Psoas muscle (tissue), 8 donors: ENCODE results near the gene WDR75. TPM values are rescaled to one million over a fixed set of nuclear protein-coding genes. Genes with fewer than 3 reads are reported as not detected.

Source experiments
- ATAC-seq, 4 donors: fragments of 200-7000 bp; cut with Tn5 transposase; one replicate each; pipeline ENCODE4 v1.9.1; 2020; ENCODE audit warnings: moderate library complexity in 3 of 4, mild to moderate bottlenecking in 2 of 4
- DNase-seq, 2 donors: peaks; one replicate each; pipeline ENCODE4 v3.0.0-alpha.2; 2020
- H3K27ac ChIP-seq: fragments of 200-600 bp; one replicate; pipeline ENCODE4 v1.8.0; 2022
- H3K27me3 ChIP-seq, 3 donors: fragments of 200-600 bp in 1 of 3; one replicate each; pipeline versions ENCODE4 v1.6.1 to v1.8.0; 2013 to 2022; ENCODE audit warnings: low read length in 2 of 3, mild to moderate bottlenecking in 2 of 3, moderate library complexity in 1 of 3; ENCODE audit not compliant: insufficient read depth in 3 of 3
- H3K36me3 ChIP-seq, 2 donors: fragments of 200-600 bp in 1 of 2; one replicate each; pipeline versions ENCODE4 v1.6.1 to v1.8.0; 2013 to 2022; ENCODE audit warnings: low read depth in 1 of 2, mild to moderate bottlenecking in 1 of 2, moderate library complexity in 1 of 2; ENCODE audit not compliant: insufficient read depth in 1 of 2
- H3K4me1 ChIP-seq: fragments of 200-600 bp; one replicate; pipeline ENCODE4 v1.8.0; 2022
- H3K4me3 ChIP-seq: fragments of 200-600 bp; one replicate; pipeline ENCODE4 v1.8.0; 2022; ENCODE audit warnings: mild to moderate bottlenecking
- H3K9me3 ChIP-seq: fragments of 200-600 bp; one replicate; pipeline ENCODE4 v1.8.0; 2022
- WGBS, 3 donors: extraction: QIAGEN DNeasy Blood & Tissue Kit; methylation state at CpG; one replicate each; pipeline versions ENCODE4 v1.1.6 to v1.1.7; 2013; 5-methylcytosine and 5-hydroxymethylcytosine counted together
- intact Hi-C, 2 donors: fragments of 100-400 bp; cut with DNase I; formaldehyde crosslinking; loops; one replicate each; pipeline versions ENCODE4 v1.11.0 to v1.14.2; 2022
- polyA plus RNA-seq, 3 donors: library from polyadenylated mRNA; stranded (reverse); fragments of 200-250 nt; gene quantifications; one replicate each; pipeline ENCODE4 v1.2.3, GENCODE V29; 2013
- total RNA-seq, 4 donors: library from RNA; stranded (reverse); fragmentation: NEBNext Ultra II Directional in 2 of 4; extraction: Animal tissue kit (Norgen Biotek cat#: 25700) in 2 of 4; gene quantifications; one replicate each; pipeline versions ENCODE4 v1.2.1 to v1.2.4, GENCODE V29; 2021 to 2023
- TF ChIP-seq, protein P1 (sequence below): fragments of 200-600 bp; IDR thresholded peaks from one replicate; pipeline ENCODE4 v1.8.0; 2022; ENCODE audit warnings: antibody characterized with exemption
- donor health status: healthy with polysubstance abuse.
- donor health status: DM: no; HTN: no; CAD: no; lungs with moderate emphysema.
- donor health status: Bipolar disorder and iron deficiency.
- donor health status: healthy.
- donor health status: DM: yes; HTN: yes; CAD: no.
- donor health status: DM: no; HTN: no; CAD: no.
- donor health status: DM: no; HTN: no; CAD: no.
- donor health status: DM: yes; HTN: yes; CAD: no.

The WDR75 gene
- total and polyA plus RNA-seq, 7 donors, result 9.2 to 20.3 (median 17.4) TPM

DNA sequence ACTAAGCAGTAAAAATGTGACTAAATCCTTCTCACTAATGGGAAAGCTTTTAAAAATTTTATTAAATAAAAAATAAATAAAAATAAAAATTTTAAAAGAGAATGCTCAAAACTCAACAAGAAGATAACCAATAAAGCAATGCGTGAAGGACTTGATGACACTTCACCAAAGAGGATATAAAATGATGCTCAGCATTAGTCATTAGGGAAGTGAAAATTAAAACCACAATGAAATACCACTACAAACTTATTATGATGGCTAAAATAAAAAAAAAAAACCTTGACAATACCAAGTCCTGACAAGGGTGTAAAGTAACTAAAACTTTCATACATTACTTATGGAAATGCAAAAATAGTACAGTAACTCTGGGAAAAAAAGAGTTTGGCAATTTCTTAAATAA is 3.3 kb upstream of the WDR75 start:
- Histone ChIP-seq H3K4me3 (no peak overlapping the region), H3K27me3 (no peaks in the 10 kb centered on the region), H3K9me3 (no peaks in the 10 kb centered on the region), H3K27ac (no peak overlapping the region), H3K36me3 (no peaks in the 10 kb centered on the region), H3K4me1 (peaks cover 10% of the 10 kb centered on the region)
- DNase-seq (no peak), ATAC-seq (no peak)
- 73 to 76% (median 76%) methylated on average over 1 of the region's 1 CpG for WGBS, 3 donors
- TF ChIP-seq, protein P1, sequence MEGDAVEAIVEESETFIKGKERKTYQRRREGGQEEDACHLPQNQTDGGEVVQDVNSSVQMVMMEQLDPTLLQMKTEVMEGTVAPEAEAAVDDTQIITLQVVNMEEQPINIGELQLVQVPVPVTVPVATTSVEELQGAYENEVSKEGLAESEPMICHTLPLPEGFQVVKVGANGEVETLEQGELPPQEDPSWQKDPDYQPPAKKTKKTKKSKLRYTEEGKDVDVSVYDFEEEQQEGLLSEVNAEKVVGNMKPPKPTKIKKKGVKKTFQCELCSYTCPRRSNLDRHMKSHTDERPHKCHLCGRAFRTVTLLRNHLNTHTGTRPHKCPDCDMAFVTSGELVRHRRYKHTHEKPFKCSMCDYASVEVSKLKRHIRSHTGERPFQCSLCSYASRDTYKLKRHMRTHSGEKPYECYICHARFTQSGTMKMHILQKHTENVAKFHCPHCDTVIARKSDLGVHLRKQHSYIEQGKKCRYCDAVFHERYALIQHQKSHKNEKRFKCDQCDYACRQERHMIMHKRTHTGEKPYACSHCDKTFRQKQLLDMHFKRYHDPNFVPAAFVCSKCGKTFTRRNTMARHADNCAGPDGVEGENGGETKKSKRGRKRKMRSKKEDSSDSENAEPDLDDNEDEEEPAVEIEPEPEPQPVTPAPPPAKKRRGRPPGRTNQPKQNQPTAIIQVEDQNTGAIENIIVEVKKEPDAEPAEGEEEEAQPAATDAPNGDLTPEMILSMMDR, result no peak
- intact Hi-C loops, result no loop called here

- Histone ChIP-seq H3K4me1 (peaks cover 10% of the 10 kb centered on the region), H3K36me3 (no peaks in the 10 kb centered on the region), H3K9me3 (no peaks in the 10 kb centered on the region), H3K27ac (no peak overlapping the region), H3K4me3 (no peak overlapping the region), H3K27me3 (no peaks in the 10 kb centered on the region)
- DNase-seq, result no peak
- TF ChIP-seq, protein P1, result no peak
- 70 to 81% (median 76%) methylated on average over 1 of the region's 1 CpG for WGBS, 3 donors
- intact Hi-C loops, result no loop called here
- ATAC-seq, result no peak
These were observed 1.9 kb upstream of the WDR75 start for GRCh38 chr2:189439342-189439741.

DNA sequence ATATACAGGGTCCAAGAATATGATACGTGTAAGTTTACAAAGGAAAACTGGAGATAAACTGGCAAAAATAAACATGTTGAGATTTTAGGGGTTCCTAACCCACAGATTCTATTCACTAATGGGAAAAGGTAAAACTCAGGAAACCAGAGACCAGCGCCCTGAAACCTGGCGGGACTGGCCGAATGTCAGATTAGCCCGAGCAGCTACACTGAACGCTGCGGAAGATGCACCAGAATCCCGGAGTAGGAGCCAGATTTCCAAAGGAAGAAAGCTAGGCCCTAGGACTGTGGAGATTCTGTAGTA is 679 bp upstream of the WDR75 start:
- peaks cover 0 to 3% of the 10 kb centered on the region in 2 donors for H3K36me3 ChIP-seq
- intact Hi-C loops, result no loop called here
- WGBS, 3 donors, result 0 to 1% (median 0%) methylated on average over 8 of the region's 8 CpGs
- H3K4me1 ChIP-seq, result peaks cover 10% of the 10 kb centered on the region
- ATAC-seq (peak; percentile 52 to 72 (median 57)), DNase-seq (no peak)
- no peaks in the 10 kb centered on the region for H3K27me3 ChIP-seq
- H3K27ac ChIP-seq, result peak overlapping the region; percentile 89
- no peaks in the 10 kb centered on the region for H3K9me3 ChIP-seq
- TF ChIP-seq, protein P1, result no peak
- H3K4me3 ChIP-seq, result peak overlapping the region; percentile 90

DNA sequence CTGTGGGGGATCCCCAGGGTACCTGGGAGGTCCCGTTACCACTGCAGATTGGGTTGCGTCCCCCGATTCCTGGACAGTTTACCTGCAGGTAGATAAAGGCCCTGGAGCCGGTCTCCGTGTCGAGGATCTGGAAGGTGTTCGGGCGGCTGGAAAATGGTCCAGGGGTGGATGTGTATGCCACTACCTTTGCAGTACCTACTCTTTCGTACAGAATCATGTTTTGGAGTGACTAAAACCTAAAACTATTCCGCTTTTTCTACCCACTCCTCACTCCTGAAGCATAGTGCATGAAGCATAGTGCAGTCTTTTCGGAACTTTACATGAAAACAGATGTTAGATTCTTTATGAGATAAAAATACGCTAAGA is 418 bp downstream of the WDR75 start:
- Histone ChIP-seq H3K4me1 (peaks cover 10% of the 10 kb centered on the region), H3K36me3 (peaks cover 0 to 3% of the 10 kb centered on the region in 2 donors), H3K4me3 (peak overlapping the region; percentile 90), H3K27ac (peak overlapping the region; percentile 89), H3K9me3 (no peaks in the 10 kb centered on the region), H3K27me3 (no peaks in the 10 kb centered on the region)
- 0 to 1% (median 0%) methylated on average over 12 of the region's 12 CpGs for WGBS, 3 donors
- no peak for DNase-seq
- TF ChIP-seq, protein P1, result no peak
- peak; percentile 12 to 46 (median 24) for ATAC-seq
- intact Hi-C loops, result no loop called here

- H3K27me3 ChIP-seq, result no peaks in the 10 kb centered on the region
- H3K27ac ChIP-seq, result no peak overlapping the region
- TF ChIP-seq, protein P1, result no peak
- no peak for DNase-seq
- H3K4me3 ChIP-seq, result peak overlapping the region; percentile 90
- no peak for ATAC-seq
- H3K4me1 ChIP-seq, result peaks cover 9% of the 10 kb centered on the region
- intact Hi-C loops, result no loop called here
- no peaks in the 10 kb centered on the region for H3K9me3 ChIP-seq
- 90 to 93% (median 90%) methylated on average over 10 of the region's 10 CpGs for WGBS, 3 donors
- peaks cover 0 to 3% of the 10 kb centered on the region in 2 donors for H3K36me3 ChIP-seq
These were observed 1.2 kb downstream of the WDR75 start for GRCh38 chr2:189442468-189442867.
